DOHH2 (cell line): ENCODE results near the gene LUZP1.

Experiments used
- H3F3A ChIP-seq: fragments of 200-600 bp; sonication (generic), shearing (Covaris generic); 2 replicates; pipeline ENCODE4 v1.6.0; 2016; ENCODE audit warnings: antibody characterized with exemption, mild to moderate bottlenecking; ENCODE audit not compliant: control insufficient read depth, insufficient read depth
- H3K27ac ChIP-seq: fragments of 200-600 bp; sonication (generic); 2 replicates; pipeline ENCODE4 v1.5.1; 2014; ENCODE audit warnings: low read depth, mild to moderate bottlenecking, low read length, moderate library complexity
- H3K27me3 ChIP-seq: fragments of 200-600 bp; sonication (generic); 2 replicates; pipeline ENCODE4 v1.6.1; 2014; ENCODE audit warnings: mild to moderate bottlenecking, low read length, mixed read lengths; ENCODE audit not compliant: control insufficient read depth
- H3K36me3 ChIP-seq: fragments of 200-600 bp; sonication (generic); 2 replicates; pipeline ENCODE4 v1.6.1; 2014; ENCODE audit warnings: mild to moderate bottlenecking, low read length, moderate library complexity, mixed read lengths; ENCODE audit not compliant: control insufficient read depth
- H3K4me1 ChIP-seq: fragments of 200-600 bp; sonication (generic); 2 replicates; pipeline ENCODE4 v1.6.1; 2014; ENCODE audit warnings: mild to moderate bottlenecking, low read length, mixed read lengths; ENCODE audit not compliant: control insufficient read depth
- H3K4me2 ChIP-seq: fragments of 200-600 bp; sonication (generic); 2 replicates; pipeline ENCODE4 v1.6.0; 2014; ENCODE audit warnings: mild to moderate bottlenecking, low read length, moderate library complexity
- H3K4me3 ChIP-seq: fragments of 200-600 bp; sonication (generic); 2 replicates; pipeline ENCODE4 v1.5.1; 2014; ENCODE audit warnings: mild to moderate bottlenecking, low read length, mixed read lengths
- H3K79me2 ChIP-seq: fragments of 200-600 bp; sonication (generic); 2 replicates; pipeline ENCODE4 v1.6.1; 2014; ENCODE audit warnings: mild to moderate bottlenecking, low read length, mixed read lengths; ENCODE audit not compliant: control insufficient read depth
- H3K9me2 ChIP-seq: fragments of 200-600 bp; sonication (generic); replicated peaks from 2 replicates; pipeline ENCODE4 v1.6.1; 2014; ENCODE audit warnings: mild to moderate bottlenecking, low read length, mixed read lengths; ENCODE audit not compliant: control insufficient read depth
- H3K9me3 ChIP-seq: fragments of 200-600 bp; sonication (generic); 2 replicates; pipeline ENCODE4 v1.6.1; 2014; ENCODE audit warnings: antibody characterized with exemption, low read length, mixed read lengths; ENCODE audit not compliant: control insufficient read depth, insufficient read depth
- H4K20me1 ChIP-seq: fragments of 200-600 bp; sonication (generic); 2 replicates; pipeline ENCODE4 v1.6.0; 2014; ENCODE audit warnings: low read depth, mild to moderate bottlenecking, antibody characterized with exemption, low read length, moderate library complexity; ENCODE audit not compliant: control insufficient read depth, insufficient read depth
- EZH2phosphoT487 ChIP-seq: fragments of 200-600 bp; sonication (generic); IDR thresholded peaks from 2 replicates; pipeline ENCODE4 v1.6.1; 2017; ENCODE audit warnings: borderline replicate concordance, mild to moderate bottlenecking, antibody characterized with exemption, low read length, moderate library complexity, mixed read lengths
- TF ChIP-seq, protein P1 (sequence below): fragments of 200-600 bp; sonication (generic); IDR thresholded peaks from one replicate; pipeline ENCODE4 v1.5.1; 2014; ENCODE audit warnings: antibody characterized with exemption, mild to moderate bottlenecking, low read depth, low read length; ENCODE audit not compliant: poor library complexity, severe bottlenecking

LUZP1 gene

DNA sequence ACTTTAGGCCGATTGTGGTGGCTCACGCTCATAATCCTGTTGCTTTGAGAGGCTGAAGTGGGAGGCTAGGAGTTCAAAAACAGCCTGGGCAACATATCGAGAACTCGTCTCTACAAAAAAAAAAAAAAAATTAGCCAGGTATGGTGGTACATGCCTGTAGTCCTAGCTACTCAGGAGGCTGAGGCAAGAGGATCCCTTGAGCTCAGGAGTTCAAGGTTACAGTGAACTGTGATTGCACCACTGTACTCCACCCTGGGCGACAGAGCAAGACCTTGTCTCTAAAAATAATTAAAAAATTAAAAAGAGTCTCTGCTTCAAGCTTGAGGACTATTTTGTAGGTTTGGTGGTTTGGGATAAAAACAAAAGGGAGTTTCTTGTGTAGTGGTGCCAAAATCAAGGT lies 128.1 kb downstream of the LUZP1 start:
- Histone ChIP-seq H3K79me2 (peaks cover 90% of the 10 kb centered on the region), H3K9me2 (no peaks in the 10 kb centered on the region), H4K20me1 (peaks cover 13% of the 10 kb centered on the region; the same call in 1 of the 2 replicates), H3K27ac (no peak overlapping the region), H3K27me3 (no peaks in the 10 kb centered on the region), H3F3A (no peaks in the 10 kb centered on the region), H3K4me3 (no peak overlapping the region), H3K4me2 (no peak overlapping the region), H3K36me3 (peaks cover 28% of the 10 kb centered on the region), H3K4me1 (peaks cover 13% of the 10 kb centered on the region), H3K9me3 (no peaks in the 10 kb centered on the region)
- no peak for TF ChIP-seq EZH2phosphoT487
- TF ChIP-seq, protein P1, sequence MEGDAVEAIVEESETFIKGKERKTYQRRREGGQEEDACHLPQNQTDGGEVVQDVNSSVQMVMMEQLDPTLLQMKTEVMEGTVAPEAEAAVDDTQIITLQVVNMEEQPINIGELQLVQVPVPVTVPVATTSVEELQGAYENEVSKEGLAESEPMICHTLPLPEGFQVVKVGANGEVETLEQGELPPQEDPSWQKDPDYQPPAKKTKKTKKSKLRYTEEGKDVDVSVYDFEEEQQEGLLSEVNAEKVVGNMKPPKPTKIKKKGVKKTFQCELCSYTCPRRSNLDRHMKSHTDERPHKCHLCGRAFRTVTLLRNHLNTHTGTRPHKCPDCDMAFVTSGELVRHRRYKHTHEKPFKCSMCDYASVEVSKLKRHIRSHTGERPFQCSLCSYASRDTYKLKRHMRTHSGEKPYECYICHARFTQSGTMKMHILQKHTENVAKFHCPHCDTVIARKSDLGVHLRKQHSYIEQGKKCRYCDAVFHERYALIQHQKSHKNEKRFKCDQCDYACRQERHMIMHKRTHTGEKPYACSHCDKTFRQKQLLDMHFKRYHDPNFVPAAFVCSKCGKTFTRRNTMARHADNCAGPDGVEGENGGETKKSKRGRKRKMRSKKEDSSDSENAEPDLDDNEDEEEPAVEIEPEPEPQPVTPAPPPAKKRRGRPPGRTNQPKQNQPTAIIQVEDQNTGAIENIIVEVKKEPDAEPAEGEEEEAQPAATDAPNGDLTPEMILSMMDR = no peak

GRCh38 chr1:23039308-23039826 lies 129.3 kb downstream of the LUZP1 start:
- Histone ChIP-seq H3K36me3 (peaks cover 26% of the 10 kb centered on the region), H3K27me3 (no peaks in the 10 kb centered on the region), H3K4me2 (no peak overlapping the region), H4K20me1 (peaks cover 13% of the 10 kb centered on the region; the same call in 1 of the 2 replicates), H3K9me2 (no peaks in the 10 kb centered on the region), H3K4me1 (peaks cover 18% of the 10 kb centered on the region), H3F3A (no peaks in the 10 kb centered on the region), H3K79me2 (peaks cover 92% of the 10 kb centered on the region), H3K9me3 (no peaks in the 10 kb centered on the region), H3K27ac (no peak overlapping the region), H3K4me3 (no peak overlapping the region)
- TF ChIP-seq, protein P1 = no peak

GRCh38 chr1:23037081-23037740 lies 131.4 kb downstream of the LUZP1 start:
- Histone ChIP-seq H3K79me2 (peaks cover 94% of the 10 kb centered on the region), H3K36me3 (peaks cover 23% of the 10 kb centered on the region), H3K4me1 (peaks cover 38% of the 10 kb centered on the region), H3K27ac (no peak overlapping the region), H3K9me3 (no peaks in the 10 kb centered on the region), H3K4me3 (no peak overlapping the region), H3K9me2 (no peaks in the 10 kb centered on the region), H4K20me1 (peaks cover 9% of the 10 kb centered on the region; the same call in 1 of the 2 replicates), H3K4me2 (no peak overlapping the region), H3K27me3 (no peaks in the 10 kb centered on the region), H3F3A (peaks cover 4% of the 10 kb centered on the region)
- TF ChIP-seq, protein P1 = no peak
- TF ChIP-seq EZH2phosphoT487 = no peak
